Upper lobe of left lung (tissue), 4 donors: ENCODE measurements around the gene VPS9D1.

Experiments
- CTCF ChIP-seq, 6 experiments: fragments of 450-650 bp in 4 of 6; fragments of 200-600 bp in 2 of 6; sonication (generic) in 2 of 6; IDR thresholded peaks; one replicate each; pipeline ENCODE4 v1.5.1; 2016 to 2019; ENCODE audit warnings: antibody characterized with exemption in 6 of 6
- POLR2A ChIP-seq, 4 donors: fragments of 450-650 bp; IDR thresholded peaks; one replicate each; pipeline ENCODE4 v1.5.1; 2016 to 2017; ENCODE audit warnings: antibody characterized with exemption in 4 of 4, mild to moderate bottlenecking in 2 of 4

- TF ChIP-seq CTCF (IDR thresholded peaks at IDR 0.05) (no peak), POLR2A (IDR thresholded peaks at IDR 0.05) (peak in 3 of 4 donors; percentile 60 to 80 (median 75))
Observed at GRCh38 chr16:89764711-89765201, 44.1 kb upstream of the VPS9D1 start.
